GM19328 (cell line): ENCODE data around the gene NDUFV3.
"Not testable (repeated sequence)": the region's sequence is repeated elsewhere in the genome, so short reads cannot be mapped to it uniquely, and the experiment has no call there.

ENCODE experiments used
- ATAC-seq: cut with Tn5 transposase; IDR thresholded peaks from one replicate; pipeline ENCODE4 v1.9.1; 2021; ENCODE audit warnings: mild to moderate bottlenecking, moderate library complexity; ENCODE audit not compliant: unreplicated experiment

The NDUFV3 gene

GRCh38 chr21:42933137-42933970 is 40.2 kb downstream of the NDUFV3 start:
- ATAC-seq, result not testable (repeated sequence)

GRCh38 chr21:42933973-42934372 is 40.9 kb downstream of the NDUFV3 start:
- ATAC-seq, result not testable (repeated sequence)

GRCh38 chr21:42936360-42936759 is 43.3 kb downstream of the NDUFV3 start:
- ATAC-seq, result not testable (repeated sequence)

- ATAC-seq, result not testable (repeated sequence)
These were observed 44.2 kb downstream of the NDUFV3 start for GRCh38 chr21:42937034-42937940.

GRCh38 chr21:42937960-42938605 is 45.0 kb downstream of the NDUFV3 start:
- ATAC-seq, result no peak

- ATAC-seq, result not testable (repeated sequence)
These were observed 45.5 kb downstream of the NDUFV3 start for GRCh38 chr21:42938606-42938995.

GRCh38 chr21:42939582-42940413 is 46.7 kb downstream of the NDUFV3 start:
- ATAC-seq, result no peak

- no peak for ATAC-seq
These were observed 48.6 kb downstream of the NDUFV3 start for GRCh38 chr21:42941696-42942085.

- no peak for ATAC-seq
These were observed 49.1 kb downstream of the NDUFV3 start for GRCh38 chr21:42942244-42942643.

- ATAC-seq, result not testable (repeated sequence)
These were observed 56.1 kb downstream of the NDUFV3 start for GRCh38 chr21:42949094-42949755.

- not testable (repeated sequence) for ATAC-seq
These were observed 58.1 kb downstream of the NDUFV3 start for GRCh38 chr21:42951193-42951592.

- no peak for ATAC-seq
These were observed 63.9 kb downstream of the NDUFV3 start for GRCh38 chr21:42956824-42957630.

GRCh38 chr21:42958122-42958521 is 65.0 kb downstream of the NDUFV3 start:
- ATAC-seq, result not testable (repeated sequence)

- ATAC-seq, result no peak
These were observed 66.6 kb downstream of the NDUFV3 start for GRCh38 chr21:42959728-42960127.

- ATAC-seq, result no peak
These were observed 69.4 kb downstream of the NDUFV3 start for GRCh38 chr21:42962380-42963007.
